HG03108 (cell line): Measurements from ENCODE around the gene SFXN5.
A peak's percentile ranks its signal among the peaks of the same experiment; 100 is the strongest.
"Not testable (repeated sequence)": the region's sequence is repeated elsewhere in the genome, so short reads cannot be mapped to it uniquely, and the experiment has no call there.

Experiments
- ATAC-seq: cut with Tn5 transposase; IDR thresholded peaks from one replicate; pipeline ENCODE4 v1.9.1; 2021; ENCODE audit warnings: moderate library complexity; ENCODE audit not compliant: unreplicated experiment

Gene SFXN5

GRCh38 chr2:72914589-72915319, 156.8 kb downstream of the SFXN5 start:
- no peak for ATAC-seq

- no peak for ATAC-seq
These were observed 157.3 kb downstream of the SFXN5 start for GRCh38 chr2:72914206-72914559.

GRCh38 chr2:72913486-72914205, 157.9 kb downstream of the SFXN5 start:
- no peak for ATAC-seq

- no peak for ATAC-seq
These were observed 160.3 kb downstream of the SFXN5 start for GRCh38 chr2:72911256-72911655.

GRCh38 chr2:72908741-72909140, 162.8 kb downstream of the SFXN5 start:
- ATAC-seq: no peak

- ATAC-seq: not testable (repeated sequence)
These were observed 164.1 kb downstream of the SFXN5 start for GRCh38 chr2:72907369-72907768.

- no peak for ATAC-seq
These were observed 170.1 kb downstream of the SFXN5 start for GRCh38 chr2:72901426-72901825.

- no peak for ATAC-seq
These were observed 171.2 kb downstream of the SFXN5 start for GRCh38 chr2:72900191-72900825.

GRCh38 chr2:72898585-72898906, 173.0 kb downstream of the SFXN5 start:
- ATAC-seq: no peak

GRCh38 chr2:72897785-72898584, 173.5 kb downstream of the SFXN5 start:
- no peak for ATAC-seq

GRCh38 chr2:72896446-72896845, 175.1 kb downstream of the SFXN5 start:
- no peak for ATAC-seq

GRCh38 chr2:72895759-72896281, 175.7 kb downstream of the SFXN5 start:
- ATAC-seq: no peak

- ATAC-seq: no peak
These were observed 176.4 kb downstream of the SFXN5 start for GRCh38 chr2:72895154-72895553.

- ATAC-seq: no peak
These were observed 177.0 kb downstream of the SFXN5 start for GRCh38 chr2:72894514-72894913.

GRCh38 chr2:72893594-72894319, 177.8 kb downstream of the SFXN5 start:
- peak; percentile 30 for ATAC-seq

GRCh38 chr2:72892506-72893173, 178.9 kb downstream of the SFXN5 start:
- ATAC-seq: peak; percentile 77
